GM18517 (cell line): ENCODE measurements around the gene WDPCP.
"Not testable (repeated sequence)": the region's sequence is repeated elsewhere in the genome, so short reads cannot be mapped to it uniquely, and the experiment has no call there.

Experiments
- ATAC-seq: cut with Tn5 transposase; IDR thresholded peaks from one replicate; pipeline ENCODE4 v1.9.1; 2021; ENCODE audit warnings: mild to moderate bottlenecking, moderate library complexity; ENCODE audit not compliant: unreplicated experiment

The WDPCP gene

DNA sequence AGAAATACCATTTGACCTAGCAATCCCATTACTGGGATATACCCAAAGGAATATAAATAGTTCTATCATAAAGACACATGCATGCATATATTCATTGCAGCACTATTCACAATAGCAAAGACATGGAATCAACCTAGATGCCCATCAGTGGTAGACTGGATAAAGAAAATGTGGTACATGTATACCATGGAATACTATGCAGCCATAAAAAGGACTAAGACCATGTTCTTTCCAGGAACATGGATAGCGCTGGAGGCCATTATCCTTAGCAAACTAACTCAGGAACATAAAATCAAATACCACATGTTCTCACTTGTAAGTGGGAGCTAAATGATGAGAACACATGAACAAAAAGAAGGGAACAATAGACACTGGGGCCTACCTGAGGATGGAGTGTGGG lies 119.0 kb downstream of the WDPCP start:
- ATAC-seq: not testable (repeated sequence)

DNA sequence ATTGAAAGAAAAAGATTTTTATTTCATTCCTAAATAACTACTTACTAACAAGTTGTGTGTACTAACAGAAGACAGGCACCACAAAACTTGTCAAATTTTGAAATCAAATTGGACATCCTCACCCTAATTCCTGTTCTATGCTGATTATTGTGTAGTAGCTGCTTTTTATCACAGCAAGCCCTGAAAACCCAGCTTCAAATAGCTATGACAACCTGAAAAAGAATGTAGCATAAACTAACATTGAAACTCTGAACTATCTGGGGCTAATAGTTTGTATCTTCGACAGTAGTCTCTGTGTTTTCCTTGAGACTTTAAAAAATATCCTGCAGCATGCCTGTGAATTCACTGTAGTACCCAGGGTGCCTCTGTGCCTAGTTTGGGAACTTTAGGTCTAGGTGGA lies 122.6 kb downstream of the WDPCP start:
- ATAC-seq: no peak

DNA sequence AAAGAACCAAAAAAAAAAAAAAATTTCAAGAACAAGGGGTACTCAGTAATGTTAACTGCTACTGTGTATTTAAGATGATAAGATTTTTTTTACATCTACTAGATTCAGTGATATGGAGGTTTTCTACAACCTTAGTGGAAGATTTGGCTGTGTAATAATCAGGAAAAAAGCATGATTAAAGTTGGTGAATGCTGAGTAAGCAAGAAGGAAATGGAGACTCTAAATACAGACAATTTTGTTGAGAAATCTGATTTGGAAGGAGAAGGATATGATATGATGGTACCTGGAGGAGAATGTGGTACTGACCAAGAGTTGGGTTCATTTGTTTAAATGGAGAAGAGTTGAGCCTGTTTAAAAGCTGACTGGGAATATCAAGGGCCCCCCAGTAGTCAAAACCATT lies 125.1 kb downstream of the WDPCP start:
- ATAC-seq: no peak

DNA sequence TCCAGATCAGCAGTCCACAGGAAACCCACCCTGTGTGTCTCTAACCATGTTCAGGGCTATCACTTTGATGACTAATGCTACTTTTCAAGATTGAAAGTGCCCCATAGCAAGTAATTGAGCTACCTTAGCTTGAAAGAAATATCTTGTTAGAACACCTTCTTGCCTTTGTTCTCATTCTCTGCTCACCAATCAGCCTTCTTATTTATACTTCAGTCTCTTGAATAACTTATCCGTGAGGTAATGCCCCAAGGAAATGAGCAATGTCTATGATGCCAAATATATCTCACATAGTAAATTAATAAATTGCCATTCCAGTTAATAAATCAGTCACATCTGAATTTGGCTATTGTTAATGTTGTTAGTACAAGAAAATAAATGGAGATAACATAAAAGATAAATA lies 141.6 kb downstream of the WDPCP start:
- no peak for ATAC-seq

DNA sequence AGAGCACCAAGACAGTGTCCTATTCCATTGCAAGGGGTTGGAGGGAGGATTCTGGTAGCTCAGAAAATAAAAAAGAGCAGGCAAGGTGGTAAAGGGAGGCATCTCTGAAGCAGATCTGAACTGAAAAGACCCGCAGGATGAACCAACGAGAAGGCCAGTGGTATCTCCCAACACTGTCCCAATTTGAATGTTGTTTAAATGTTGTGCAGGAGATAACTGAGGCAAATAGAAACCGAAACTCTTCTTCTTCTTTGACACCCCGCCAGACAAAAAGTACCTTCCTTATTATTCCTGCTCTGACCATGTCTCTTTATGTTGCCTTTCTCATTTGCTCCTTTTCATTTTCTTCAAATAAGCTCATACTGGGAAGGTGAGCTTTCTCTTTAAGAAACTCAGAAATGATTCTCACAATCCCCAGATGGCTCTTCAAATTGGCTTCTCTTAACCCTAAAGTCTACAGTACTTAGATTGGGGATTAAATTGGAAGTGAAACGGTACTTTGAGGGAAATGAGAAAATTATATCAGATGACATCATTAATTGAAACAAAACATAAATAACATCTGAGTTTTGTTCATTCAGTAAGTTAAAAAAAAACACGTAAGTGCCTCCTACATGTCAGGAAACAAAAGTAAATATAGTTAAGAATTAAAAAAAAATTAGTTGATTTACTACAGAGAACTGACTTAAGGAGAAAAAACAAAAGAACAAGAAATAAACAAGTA lies 143.6 kb downstream of the WDPCP start:
- no peak for ATAC-seq

DNA sequence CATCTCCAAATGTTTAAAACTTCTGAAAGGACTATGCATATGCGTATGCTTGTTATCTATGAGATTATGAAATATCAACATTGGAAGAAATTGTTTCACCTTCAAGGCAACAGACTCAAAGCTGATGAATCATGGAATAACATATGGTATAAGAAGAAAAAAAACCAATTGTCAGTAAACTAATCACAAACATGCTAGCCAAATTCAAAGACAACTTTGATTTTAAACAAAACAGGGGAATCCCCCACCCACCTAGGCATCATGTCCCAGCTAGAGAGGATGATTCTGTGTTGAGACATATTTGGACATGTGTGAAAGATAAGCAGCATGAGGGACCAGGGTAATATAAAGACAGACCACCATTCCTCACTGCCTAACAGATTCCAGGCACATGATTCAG lies 147.7 kb downstream of the WDPCP start:
- no peak for ATAC-seq

DNA sequence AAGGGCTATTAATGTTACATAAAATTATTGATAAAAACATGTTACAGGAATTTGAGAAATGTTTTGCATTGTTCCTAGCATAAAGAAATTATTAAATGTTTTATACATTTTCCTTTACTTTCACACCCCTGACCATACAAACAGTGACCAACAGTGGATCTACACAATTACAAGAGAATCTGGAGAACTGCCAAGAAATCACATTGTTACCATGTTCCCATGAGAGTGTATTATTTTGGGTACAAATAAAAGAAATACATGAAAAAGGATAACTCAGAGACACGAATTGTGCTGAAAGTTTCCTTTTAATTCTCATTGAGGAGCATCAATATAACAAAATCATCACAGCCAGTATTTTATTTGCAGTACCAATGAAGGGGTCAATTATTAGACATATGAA lies 150.1 kb downstream of the WDPCP start:
- ATAC-seq: no peak

DNA sequence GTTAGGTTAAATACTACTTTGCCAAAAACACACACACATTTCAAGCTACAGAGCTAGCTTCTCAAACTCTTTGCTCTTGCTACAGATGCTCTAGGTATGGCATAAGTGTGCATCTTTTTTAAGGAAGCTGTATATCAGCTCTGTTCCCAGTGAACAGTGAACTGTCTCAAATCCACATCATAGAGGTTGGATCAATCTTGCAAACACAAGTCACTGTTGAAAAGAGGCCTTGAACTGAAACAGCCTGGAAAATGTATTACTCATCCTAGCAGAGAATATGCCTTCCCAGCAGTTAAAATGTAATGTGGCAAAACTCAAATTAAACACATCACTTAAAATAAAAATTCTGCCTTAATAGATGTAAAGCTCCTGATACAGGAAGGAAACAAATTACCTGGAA lies 151.8 kb downstream of the WDPCP start:
- no peak for ATAC-seq

DNA sequence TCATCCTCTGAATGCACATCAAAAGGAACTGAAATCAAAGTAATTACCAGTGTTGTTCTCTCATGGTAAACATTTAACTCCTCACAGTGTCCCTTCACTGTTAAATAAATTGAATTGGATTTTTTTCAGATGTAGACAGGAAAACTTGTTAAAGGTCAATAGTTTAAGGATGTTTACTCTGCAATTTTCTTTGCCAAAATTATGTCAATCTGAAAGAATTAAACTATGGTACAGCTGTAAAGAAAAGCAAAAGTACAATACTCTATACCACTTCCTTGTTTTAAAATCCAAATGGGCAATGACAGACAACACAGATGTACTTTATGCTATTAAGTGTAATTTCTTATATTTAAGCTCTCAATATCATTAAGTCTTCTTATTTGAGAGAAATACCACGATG lies 153.2 kb downstream of the WDPCP start:
- no peak for ATAC-seq

DNA sequence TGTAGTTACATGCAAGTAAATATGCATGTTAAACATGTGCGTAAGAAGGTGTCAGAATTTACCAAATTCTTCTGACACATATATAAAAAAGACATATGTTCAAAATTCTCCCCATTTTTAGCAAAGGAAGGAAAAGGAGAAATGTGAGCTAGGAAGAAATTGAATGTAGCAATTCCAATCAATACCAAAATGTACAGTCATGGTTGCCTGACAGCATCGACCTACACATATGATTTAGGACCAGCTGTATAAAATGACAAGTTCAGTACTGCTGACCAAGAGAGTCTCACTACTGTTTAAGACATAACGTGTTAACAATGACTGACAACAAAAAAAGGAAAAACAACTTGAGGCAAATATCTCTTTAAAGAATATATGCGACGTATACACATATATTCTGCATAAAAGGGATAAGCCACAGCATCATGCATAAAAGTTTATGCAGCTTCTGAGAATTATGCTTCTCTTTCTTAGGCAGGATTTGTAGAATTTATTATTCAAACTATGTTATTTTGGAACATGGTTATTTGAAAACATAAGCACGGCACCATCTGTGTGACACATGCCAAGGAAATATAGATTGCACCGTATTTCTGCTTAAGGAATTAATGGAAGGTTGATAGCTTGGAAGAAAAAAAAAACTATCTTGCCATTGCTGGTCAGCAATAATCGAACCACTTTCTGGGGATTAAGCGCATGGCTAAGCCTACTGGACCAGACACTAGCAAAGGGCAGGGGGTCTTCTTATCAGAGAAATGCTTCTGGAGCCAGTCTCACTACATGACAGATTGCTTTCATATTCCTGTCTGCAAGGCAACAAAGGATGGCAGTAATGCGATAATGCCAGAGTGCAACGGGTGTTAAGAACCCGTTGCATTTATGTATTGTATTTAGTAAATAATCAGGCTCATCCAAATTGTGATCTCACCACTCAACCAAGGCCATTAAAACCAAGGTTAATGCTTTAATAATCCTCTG lies 154.0 kb downstream of the WDPCP start:
- no peak for ATAC-seq

DNA sequence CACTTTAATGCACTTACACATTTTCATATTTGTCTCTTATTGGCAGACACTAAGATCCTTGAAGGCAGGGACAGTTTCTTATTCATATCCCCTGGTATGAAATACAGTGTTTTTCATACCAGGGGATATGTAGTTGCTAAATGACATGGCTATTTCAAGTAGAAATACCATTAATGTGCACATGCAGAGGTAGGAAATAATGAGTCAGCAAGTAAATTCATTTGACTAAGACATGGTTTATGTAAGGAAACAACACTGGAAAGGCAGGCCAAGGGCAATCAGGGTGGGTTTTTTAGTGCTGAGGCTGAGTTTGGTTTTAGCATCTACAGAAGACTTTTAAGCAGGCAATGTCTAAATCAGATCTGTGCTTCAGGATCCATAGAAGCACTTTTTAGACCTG lies 155.9 kb downstream of the WDPCP start:
- ATAC-seq: no peak

DNA sequence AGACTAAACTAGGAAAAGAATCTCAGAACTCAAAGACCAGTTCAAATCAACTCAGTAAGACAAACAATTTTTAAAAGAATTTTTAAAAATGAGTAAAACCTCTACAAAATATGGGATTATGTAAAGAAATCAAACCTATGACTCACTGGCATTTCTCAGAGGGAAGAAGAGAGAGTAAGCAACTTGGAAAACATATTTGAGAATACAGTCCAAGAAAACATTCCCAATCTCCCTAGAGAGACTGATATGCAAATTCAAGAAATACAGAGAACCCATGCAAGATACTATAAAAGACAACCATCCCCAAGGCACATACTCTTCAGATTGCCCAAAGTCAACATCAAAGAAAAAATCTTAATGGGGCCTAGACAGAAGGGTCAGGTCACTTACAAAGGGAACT lies 162.7 kb downstream of the WDPCP start:
- no peak for ATAC-seq

DNA sequence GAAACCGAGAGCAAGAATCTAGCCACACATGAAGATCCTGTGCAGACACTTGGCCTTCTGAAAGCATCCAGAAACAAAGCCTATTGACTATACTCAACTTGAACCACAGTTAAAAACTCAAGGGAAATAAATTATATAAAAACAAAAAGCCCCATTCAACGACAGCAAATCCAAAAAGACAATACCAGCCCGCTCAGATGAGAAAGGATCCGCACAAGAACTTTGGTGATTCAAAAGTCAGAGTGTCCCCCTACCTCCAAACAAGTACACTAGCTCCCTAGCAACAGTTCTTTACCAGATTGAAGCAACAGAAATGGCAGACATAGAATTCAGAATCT lies 163.2 kb downstream of the WDPCP start:
- no peak for ATAC-seq

DNA sequence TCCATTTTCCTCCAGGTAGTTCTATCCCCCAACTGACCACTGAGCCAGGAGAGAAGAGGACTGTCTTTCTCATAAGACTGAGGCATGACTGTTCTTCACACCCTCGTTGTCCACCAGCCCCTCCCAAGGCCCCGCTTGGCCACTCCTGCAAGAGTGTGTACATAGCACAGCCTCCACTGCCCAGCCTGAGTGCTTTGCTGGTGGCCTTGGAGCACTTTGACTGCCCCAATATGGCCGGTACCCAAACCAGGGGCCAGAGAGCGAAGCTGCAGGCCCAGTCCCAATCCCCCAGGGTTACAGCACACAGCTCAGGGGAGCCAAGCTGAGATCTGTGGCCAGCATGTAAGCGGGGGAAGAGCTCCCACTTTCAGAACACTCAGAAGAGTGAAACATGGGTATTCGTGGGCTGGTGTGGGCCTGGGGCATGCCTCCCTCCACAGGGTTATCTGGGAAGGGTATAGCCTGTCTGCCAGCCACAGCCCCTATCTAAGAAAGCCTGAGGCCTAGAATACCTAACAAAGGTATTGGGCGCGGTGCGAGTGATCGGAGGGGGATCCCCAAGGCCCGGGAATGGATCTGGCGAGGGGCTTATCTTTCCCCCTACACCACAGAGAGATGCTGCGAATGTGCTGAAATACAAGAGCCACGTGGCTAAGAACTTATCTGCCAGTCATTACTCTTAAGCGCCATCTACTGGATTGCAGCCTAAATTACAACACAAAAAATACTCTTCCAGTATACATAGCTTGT lies 163.8 kb downstream of the WDPCP start:
- ATAC-seq: peak; percentile 92

DNA sequence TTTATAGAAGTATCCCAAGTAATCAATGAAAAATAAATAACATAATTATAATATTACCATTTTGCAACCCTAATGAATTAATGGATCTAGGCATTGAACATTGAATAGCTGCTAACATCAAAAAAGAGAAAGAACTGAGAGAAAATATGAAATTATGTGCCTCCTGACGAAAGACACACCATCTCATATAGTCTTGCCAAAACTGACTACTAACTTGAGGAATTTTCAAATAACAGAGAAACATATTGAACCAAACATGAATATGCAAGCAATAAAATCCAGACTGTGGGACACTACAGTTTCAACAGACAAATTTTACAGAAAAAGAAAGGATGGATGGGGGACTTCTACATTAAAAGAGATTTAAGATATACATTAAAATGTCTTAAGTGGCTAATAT lies 165.7 kb downstream of the WDPCP start:
- no peak for ATAC-seq

DNA sequence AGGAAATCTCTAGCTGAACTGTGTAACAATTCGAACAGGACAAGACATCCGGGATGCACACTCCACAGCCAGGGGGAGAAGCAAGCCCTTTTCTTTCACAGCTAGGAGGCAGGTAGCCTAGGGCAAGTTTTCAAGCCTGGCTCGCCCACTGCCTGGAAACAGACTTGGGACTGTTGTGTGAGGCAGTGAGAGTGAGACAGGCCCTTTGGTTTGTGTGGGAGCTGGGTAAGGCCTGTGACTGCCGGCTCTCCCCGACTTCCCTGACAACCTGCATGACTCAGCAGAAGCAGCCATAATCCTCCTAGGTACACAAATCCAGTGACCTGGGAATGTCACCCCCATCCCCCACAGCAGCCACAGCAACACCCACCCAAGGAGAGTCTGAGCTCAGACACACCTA lies 179.7 kb downstream of the WDPCP start:
- no peak for ATAC-seq

DNA sequence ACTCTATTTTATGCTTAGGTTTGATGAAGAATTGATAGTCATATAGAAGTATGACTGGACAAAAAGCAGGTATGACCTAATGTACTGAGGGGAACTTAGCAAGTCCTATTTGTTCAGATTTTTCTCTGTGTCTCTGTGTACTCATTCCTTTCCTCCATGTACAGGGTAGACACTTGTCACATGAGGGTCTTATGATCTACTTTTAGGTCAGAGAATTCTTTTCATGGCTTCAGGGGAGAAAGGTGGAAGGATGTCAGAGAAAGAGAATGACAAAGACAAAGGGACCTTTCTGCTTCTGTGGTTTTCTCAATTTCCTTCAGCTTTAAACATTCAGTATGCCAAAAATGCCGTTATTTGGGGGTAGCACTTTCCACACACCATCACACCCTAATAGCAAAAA lies 181.6 kb downstream of the WDPCP start:
- no peak for ATAC-seq

DNA sequence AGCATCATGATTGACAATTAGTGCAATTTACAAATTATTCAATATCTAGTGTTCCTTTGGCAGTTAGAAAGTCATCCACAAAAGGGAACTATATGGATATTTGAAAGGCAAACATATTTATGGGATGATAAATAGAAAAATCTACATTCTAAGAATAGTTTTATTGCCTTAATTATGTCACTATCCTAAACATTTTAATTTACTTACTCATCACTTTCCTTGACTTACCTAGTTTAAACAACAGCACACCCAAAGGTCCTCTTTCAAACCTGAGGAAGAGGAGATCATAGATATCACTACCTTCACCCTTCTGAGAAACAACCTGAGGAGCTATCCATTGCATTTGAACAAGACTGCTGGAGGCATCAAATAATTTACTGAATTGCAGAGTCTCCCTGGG lies 184.5 kb downstream of the WDPCP start:
- ATAC-seq: no peak

DNA sequence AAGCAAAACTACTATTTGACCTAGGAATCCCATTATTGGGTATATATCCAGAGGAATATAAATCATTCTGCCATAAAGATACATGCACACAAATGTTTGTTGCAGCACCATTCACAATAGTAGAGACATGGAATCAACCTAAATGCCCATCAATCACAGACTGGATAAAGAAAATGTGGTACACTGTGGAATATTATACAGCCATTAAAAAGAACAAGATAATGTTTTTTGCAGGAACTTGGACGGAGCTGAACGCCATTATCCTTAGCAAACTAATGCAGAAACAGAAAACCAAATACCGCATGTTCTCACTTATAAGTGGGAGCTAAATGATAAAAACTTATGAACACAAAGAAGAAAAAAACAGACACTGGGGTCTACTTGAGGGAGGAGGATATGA lies 185.4 kb downstream of the WDPCP start:
- not testable (repeated sequence) for ATAC-seq

DNA sequence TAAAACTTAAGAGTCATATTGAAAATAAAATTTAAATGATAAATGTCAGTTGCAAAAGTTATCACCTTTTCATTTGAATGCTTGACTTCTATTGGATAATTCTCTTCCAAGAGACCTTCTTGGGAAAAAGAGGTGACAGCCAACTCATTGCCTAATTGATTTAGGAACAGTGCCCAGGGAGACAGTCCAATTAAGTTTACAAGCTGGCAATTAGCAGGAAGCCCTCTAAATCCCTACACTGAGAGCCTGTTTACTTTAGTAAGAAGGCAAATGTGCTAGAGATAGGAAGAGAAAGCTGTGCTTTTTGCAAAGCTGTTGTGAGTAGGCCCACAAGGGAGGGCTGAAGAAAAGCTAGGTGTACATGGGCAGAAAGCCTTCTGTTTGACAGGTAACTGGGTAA lies 189.1 kb downstream of the WDPCP start:
- no peak for ATAC-seq

DNA sequence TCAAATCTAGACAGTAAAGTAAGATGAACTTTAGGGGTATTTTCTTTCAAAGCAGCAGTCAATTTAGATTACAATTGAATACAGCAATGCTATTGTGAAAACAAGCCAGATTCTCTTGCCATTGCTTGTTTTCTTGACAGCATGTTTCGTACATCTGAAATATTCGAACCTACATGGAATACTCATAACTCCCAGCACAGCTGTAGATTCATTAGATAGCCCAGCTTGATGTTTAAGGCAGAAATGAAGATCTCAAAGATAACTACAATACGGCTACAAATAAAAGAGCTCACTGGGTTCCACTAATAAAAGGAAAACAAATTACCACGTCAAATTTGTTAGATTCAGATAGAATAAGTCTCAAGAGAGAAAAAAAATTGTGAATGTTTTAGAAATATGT lies 208.8 kb downstream of the WDPCP start:
- no peak for ATAC-seq

DNA sequence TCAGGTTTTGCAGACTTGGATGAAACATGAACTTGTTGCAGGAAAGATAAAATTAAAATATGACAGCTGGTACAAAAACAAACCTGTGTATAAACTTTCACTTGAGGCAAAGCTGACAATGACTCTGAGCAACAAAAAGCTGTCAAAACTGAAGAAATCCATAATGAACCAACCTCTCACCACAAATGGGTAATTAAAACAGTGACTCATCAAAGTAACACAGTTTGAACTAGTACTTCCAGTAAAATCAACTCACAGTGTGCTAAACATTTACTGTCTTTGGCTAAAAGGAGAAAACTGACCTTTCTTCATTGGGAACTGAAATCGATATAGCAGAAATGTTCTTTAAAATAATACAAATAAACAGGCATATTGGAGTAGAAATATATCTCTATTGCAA lies 209.7 kb downstream of the WDPCP start:
- no peak for ATAC-seq
